ENCODE results near the gene ACCSL.

The ACCSL gene

GRCh38 chr11:44104481-44105294, 56.9 kb downstream of the ACCSL start:
- DNase-seq, result no peak

DNA sequence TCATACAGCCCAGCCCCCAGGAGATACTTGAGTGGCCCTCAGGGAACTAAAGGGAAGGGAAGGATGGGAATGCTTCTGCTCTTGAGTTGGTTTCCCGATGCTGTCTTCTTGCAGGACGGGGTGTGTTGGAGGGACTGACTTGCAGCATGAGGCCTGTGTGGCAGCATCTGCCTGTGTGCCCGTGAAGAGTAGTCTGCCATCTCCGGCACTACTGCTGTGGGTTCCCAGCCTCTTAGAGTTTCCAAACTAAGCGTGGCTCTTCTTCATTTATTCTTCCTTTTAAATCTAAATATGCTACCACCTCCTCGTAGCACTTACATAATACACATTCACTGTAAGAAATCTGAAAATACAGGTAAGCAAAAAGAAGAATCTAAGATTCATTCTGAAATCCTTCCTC, 60.5 kb downstream of the ACCSL start:
- DNase-seq, result no peak

Data from NCI-H1092 (cell line).